Inferior parietal cortex (tissue), 1 donor: ENCODE measurements around the gene PDE4D.

Experiments used
- DNase-seq: peaks from one replicate; pipeline ENCODE4 v3.0.0-alpha.2; 2016; ENCODE audit errors: extremely low spot score

The PDE4D gene

GRCh38 chr5:58930520-58930919 lies 963.0 kb downstream of the PDE4D start:
- DNase-seq: no peak

- DNase-seq: no peak
Observed at GRCh38 chr5:58929726-58930125, 963.8 kb downstream of the PDE4D start.

GRCh38 chr5:58927938-58928337 lies 965.6 kb downstream of the PDE4D start:
- no peak for DNase-seq

DNA sequence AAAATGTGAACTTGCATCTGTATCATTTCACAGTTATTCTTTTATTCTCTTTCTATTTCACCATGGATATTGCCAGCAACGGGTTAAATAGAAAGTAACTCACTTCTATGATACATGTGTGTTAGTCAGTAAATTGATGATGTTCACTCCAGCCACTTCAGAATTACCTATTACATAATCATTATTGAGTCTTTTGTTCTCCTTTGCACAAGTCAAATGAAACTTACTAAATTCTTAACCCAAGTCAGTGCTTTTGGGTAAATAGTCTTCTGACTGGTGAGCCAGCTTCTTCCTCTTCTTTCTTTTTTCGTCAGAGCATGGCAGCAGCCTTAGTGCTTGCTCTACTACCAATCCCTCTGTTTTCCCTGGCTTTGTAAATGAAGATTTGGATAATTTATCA lies 966.3 kb downstream of the PDE4D start:
- DNase-seq: no peak

- DNase-seq: no peak
Observed at GRCh38 chr5:58926541-58926935, 967.0 kb downstream of the PDE4D start.

DNA sequence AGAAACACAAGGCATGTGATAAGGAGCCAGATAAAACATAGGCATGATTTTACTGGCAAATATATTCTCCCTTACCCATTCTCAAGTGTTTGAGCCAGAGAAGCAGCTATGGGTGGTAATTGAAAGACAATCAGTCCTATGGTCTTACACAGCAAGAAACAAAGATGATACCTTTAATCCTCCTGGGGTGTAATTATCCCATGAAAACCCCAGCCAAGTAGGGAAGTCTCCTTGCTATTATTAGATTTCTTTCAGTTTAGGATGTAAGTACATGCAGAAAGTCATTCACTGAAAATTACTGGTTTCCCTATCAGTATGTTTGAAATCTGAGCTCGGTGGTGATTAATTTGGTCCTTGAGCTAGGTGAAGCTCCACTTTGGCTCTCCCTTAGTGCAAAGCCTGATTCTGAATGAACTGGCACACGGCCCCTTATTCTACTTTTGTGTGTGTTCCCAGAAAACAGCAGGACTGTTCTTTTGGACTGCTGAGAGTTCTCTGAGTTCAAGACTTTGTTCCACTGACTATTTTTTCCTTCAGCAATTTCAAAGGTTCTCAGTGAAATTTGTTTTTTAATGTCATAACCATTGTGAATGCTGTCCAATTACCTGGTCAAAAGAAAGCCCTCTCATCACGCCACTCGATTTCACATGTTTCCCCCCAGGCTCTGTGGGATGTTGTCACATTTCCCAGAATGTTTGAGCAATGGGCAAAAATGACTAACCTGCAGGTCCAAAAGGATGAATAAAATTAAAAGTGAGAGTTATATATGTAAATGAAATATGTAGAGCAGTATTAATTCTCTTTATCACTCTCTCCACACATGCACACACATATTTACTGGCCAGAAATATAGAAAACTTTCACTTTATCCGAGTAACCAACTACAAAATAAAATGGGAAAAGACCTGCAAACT lies 967.6 kb downstream of the PDE4D start:
- peak; percentile 39 for DNase-seq

GRCh38 chr5:58924306-58924705 lies 969.2 kb downstream of the PDE4D start:
- DNase-seq: no peak

DNA sequence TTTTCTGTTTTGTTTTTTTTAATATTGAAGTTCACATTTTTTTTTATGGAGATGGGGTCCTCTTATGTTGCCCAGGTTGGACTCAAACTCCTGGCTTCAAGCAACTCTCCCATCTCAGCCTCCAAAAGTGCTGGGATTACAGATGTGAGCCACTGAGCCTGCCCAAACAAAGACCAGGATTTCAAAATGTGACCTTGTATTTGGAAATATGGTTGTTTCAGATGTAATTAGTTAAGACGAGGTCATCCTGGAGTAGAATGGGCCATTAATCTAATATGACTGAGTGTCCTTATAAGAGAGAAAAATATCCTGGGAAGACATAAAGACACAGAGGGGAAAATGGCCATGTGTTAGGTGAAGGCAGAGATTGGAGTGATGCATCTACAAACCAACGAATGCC lies 970.2 kb downstream of the PDE4D start:
- no peak for DNase-seq

GRCh38 chr5:58922461-58923171 lies 970.9 kb downstream of the PDE4D start:
- DNase-seq: peak; percentile 52

DNA sequence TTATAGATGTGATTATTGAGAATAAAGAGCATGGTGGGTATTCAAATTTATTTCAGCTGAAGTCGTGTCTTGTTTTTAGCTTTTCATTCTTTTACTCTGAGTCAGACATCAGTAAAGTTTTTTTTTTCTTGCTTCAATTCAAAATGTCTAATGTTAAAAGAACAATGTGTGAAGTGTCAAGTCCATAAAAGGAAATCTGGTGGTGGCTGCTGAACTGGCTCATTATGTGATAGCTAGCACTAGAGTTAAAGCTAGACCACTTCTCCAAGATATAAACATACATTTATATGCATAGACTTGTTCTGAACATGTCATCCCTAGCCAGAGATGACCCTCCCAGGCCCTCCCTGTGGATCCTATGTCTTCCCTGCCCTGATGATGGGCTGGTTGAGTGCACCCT lies 972.4 kb downstream of the PDE4D start:
- DNase-seq: no peak

DNA sequence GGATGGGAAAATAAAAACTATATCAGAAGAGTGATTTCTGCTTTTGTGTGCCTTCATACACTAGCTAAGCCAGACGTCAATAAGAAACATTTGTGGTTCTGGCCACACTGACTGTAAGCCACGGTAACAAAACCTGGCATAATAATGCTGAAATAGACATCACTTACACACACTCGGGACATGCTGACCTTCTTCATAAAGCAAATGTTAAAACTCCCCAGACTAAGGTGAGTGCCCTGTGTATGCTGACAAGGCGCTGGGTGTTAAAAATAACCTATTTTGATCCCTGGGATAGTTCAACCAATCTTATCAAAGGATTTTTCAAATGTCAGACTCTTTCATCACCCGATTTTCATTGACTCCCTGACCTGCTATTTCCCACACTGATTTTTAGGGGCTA lies 973.7 kb downstream of the PDE4D start:
- no peak for DNase-seq
